SIG-M5 (cell line): ENCODE measurements around the gene ABCA9.
"Not testable (repeated sequence)": the region's sequence is repeated elsewhere in the genome, so short reads cannot be mapped to it uniquely, and the experiment has no call there.

ENCODE experiments used
- DNase-seq: peaks from one replicate; lab custom pipeline; 2025; lab: John Stamatoyannopoulos, UW

Gene ABCA9

DNA sequence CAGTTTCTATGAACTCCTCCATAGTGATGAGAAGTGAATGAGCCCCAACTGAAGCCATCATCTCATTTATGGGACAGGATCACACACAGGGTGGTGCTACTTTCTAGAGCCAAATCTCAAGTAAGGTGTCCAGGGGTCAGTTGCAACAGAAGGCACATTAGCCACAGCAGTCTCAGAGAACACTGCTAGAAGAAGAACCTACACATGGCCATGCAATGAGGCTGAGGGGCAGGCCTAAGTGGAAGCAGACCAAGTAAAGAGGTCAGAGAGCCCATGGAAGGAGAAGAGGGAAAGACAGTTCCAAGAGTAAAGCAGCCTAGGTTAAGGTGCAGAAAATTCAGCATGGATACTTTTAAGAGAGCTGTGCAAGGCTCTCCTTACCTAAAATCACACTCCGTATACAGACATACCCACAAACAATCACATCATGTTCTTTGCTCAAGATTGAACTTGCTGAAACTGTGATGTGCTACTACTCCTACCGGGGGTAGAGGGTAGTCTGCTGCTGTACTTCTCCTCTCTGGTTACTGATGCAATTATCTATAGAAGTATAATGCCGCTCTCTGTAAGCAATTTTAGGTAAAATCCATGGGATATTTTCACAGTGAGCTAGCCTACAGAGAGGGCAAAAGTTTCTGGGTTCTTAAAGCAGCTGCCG lies 107.3 kb downstream of the ABCA9 start:
- DNase-seq = no peak

DNA sequence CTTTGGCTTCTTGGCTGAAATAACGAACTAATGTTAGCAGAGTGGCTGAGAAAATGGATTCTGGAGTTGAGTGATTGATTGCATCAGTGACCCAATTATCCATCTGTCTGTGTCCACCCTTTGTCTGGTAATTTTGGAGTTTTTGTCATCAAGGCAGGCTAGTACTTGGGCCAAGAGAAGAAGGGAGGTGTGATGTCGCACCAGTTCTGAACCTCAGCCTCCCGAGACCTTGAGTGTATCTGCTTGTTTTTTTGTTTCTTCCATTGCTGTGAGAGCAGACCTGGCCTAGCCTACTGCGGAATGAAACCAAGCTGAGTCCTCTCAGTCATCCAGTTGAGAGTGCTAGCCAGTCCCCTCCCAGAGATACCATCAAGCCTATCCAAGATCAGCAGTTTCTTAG lies 110.0 kb downstream of the ABCA9 start:
- DNase-seq = no peak

DNA sequence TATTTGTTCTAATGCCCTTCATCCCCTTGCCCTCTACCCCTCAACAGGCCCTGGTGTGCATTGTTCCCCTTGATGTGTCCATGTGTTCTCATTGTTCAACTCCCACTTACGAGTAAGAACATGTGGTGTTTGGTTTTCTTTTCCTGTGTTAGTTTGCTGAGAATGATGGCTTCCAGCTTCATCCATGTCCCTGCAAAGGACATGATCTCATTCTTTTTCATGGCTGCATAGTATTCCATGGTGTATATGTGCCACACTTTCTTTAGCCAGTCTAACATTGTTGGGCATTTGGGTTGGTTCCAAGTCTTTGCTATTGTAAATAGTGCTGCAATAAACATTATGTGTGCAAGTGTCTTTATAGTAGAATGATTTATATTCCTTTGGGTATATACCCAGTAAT lies 112.9 kb downstream of the ABCA9 start:
- DNase-seq = not testable (repeated sequence)

DNA sequence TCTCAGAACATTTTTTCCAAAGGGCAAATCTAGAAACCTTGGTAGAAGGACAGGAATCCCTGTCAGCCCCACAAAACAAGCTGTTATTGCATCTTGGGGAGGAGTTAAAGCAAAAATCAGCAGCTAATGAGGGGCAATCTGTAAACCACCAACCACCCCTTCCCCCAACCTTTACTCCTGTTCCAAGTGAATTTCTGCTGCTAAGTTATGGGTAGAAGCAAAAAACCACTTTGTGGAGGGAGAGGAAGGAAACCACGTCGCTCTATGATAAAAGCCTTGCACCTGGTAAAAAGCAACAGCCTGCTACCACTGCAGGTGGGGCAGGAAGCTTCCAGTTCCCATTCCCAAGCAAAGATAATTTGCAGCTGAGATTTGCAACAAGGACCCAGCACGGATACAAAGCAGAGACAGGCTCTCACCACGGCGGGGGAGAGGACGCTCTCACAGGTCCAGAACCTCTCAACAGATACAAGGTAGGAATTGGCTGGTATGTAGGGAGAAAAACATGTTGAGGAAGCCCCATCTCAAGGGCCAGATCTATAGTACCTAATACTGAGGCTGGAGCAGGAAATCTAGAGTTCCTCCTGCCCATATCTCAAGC lies 116.2 kb downstream of the ABCA9 start:
- DNase-seq = no peak

DNA sequence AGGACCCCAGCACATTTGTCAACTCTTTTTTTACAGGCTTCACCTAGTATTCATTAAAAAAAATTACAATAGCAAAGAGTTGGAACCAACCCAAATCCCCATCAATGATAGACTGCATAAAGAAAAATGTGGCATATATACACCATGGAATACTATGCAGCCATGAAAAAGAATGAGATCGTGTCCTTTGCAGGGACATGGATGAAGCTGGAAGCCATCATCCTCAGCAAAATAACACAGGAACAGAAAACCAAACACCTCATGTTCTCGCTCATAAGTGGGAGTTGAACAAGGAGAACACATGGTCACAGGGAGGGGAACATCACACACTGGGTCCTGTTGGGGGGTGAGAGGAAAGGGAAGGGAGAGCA lies 116.9 kb downstream of the ABCA9 start:
- DNase-seq = not testable (repeated sequence)

DNA sequence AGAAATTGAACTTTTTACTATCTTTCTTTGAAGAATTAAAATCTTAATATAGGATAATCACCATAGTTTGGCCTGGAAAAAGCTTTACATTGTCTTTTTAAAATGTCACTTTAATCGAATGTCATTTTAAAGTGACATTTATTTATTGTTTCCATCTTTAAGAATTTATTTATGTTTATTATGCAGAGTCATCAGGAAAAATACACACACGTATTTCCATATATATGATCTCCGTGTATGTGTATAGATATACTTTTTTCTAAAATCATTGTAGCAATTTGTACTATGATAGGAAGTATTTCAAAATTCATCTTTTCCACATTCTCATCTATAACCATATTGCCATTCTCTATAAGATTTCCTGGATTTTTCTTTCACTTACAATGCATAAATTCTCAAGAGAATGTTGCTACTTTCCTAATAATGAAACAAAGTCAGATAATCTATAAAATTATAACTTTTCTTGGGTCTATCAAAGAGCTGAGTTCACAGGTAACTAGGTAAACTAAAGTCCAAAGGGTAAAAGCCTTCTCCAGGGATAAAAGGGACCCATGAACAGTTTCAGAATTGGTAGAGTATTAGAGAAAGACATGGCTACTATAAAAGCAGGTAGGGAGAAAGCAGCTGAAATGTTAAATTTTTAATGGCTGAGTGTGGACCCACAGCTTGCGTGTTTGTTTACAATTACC lies 117.5 kb downstream of the ABCA9 start:
- no peak for DNase-seq

DNA sequence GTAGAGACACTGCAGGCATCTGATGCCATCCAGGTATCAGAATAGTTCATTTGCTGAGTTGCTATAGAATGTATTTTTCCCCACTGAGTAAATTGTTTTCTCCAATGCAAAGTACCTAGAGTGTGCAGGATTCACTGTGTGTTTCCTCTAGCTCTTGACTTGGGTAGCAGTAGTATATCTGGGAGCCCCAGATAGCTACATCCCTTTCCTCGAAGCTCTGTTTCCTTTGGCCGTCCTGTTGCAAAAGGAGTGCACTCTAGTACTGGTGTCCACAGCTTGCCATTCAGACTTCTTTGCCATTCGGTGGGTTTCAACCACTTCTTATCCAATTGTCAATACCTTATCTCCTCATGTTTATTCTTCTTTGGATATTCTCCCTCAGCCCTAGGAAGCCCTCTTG lies 118.3 kb downstream of the ABCA9 start:
- DNase-seq = no peak

DNA sequence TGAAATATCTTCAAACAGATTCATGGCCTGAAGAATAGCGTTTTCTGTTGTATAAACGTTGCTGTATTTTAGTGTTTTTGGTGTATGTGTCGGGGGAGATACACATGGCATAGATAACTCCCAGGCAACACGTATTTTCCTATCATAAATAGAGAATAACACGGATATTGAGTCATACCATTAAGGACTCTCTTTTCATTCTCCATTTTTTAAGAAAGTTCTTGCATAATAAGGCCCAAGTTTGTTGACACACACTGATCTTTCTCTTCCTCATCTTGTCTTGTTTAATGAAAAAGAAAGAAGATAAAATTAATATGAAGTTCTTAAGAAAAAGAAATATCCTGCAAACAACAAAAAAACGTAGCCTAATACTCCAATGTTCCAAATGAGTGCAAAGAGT lies 119.0 kb downstream of the ABCA9 start:
- no peak for DNase-seq

DNA sequence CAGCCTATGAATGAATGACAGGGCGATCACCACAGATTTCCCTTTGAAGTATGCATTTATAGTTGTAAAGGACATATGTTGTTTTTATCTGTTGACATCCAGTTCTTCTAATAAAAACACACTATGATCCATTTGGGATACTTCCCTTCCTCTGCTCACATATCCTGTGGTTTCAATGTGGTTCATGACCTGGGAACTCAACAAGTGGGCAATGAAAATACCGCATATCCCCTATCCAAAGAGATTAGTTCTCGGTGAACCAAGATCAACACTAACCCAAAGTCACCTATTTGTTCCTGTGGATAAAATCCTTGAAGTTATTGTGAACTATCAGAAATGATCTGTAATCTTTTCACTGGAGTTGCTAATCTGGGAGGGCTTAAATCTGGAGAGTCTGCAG lies 121.5 kb downstream of the ABCA9 start:
- DNase-seq = no peak

DNA sequence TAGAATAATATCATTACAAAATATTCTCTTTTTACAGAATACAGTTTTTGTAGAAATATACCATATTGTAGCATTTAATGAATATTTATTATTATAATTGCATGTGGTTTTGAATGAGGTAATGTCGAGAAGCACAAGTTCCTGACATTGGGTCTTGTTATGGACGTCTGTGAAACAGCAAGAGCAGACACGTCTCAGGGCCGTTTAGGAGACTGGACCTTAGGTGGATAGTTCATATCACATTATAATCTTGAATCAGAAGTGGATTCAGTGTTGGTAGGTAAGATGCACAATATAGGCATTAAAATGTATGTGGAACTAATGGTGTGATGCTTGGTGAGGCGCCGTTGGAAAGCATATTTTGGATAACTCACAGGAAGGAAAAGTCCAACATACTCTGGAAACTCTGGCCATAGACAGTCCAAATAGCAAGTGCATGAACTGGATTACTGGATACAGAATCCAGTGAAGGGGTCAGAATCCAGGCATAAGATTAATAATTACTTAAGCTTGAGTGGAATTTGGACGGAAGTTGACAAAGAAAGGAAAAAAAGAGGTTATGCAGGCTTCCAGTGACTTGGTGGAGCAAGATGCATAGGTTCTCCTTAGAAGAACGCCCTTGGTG lies 122.7 kb downstream of the ABCA9 start:
- DNase-seq = no peak

DNA sequence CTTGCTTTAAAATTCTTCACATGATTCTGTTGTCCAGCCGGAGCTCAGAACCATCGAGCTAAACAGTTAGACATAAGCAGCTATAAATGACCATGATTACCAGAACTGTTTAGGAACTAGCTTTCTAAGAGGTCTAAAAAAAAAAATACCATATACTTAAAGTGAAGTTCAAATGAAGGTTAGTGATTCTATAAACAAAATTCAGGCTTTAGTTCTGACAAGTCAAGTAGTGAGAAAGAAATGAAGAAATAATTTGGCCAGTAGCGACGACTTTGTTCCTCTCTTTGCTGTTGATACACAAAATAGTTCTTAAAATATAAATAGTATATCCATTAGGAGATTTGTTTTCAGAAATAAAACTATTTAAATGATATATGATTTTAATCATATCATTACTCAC lies 133.2 kb downstream of the ABCA9 start:
- DNase-seq = no peak

DNA sequence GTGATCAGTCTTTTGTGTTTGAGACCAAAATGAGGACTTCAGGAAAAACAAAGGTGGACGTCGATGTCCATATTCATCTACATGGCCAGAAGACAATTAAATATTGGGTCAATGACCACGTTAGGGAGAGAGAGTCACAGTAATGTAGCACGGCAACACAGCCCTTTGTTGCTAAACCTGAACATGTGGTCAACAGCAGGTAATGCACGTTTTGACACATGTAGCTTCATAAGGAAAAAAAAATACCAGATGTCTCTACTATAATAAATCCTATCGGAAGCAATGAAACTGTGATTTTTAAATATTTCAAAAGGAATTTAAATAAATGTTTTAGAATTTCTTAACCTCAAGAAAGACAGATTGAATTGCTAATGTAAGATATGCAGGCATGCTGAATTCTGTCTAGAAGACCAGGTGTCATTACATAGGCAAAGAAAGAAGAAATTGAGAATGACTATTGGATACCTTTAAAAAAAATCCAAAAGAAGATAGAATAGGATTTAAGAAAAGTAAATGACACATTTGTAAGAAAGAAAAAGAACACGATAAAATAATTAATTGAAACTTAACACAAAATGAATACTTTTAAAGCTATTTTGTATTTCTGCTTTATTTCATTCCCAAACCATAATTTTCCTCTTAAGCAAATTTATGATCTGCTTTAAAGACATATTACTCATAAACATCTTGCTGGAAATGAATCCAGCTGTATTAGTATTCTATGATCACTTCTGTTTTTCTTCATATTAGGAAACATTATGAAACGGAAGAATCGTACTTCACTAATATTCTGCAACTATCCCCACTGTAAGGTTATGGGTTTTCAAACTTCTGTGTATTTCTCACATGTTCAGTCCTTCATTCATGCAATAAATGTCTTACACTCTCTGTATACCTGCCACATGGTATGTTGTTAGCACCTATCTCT lies 135.7 kb downstream of the ABCA9 start:
- DNase-seq = no peak
